CD14-positive monocyte (primary cell): ENCODE data around the gene AFDN. TPM values are rescaled to one million over a fixed set of nuclear protein-coding genes. Genes with fewer than 3 reads are reported as not detected.

Experiments used
- DNase-seq, 3 donors: peaks; one replicate each; pipeline ENCODE4 v3.0.0-alpha.2; 2011 to 2022
- H2AFZ ChIP-seq: 2 replicates; pipeline ENCODE4 v1.6.0; 2012; ENCODE audit warnings: mild to moderate bottlenecking, low read depth, low read length, inconsistent platforms; ENCODE audit not compliant: insufficient read depth, poor library complexity, severe bottlenecking
- H3K27ac ChIP-seq, 2 donors: 1 replicate in 1 of 2; 2 replicates in 1 of 2; pipeline ENCODE4 v1.5.1; 2012 to 2013; ENCODE audit warnings: low read length in 2 of 2, control low read depth in 1 of 2, inconsistent platforms in 1 of 2, low read depth in 1 of 2, mild to moderate bottlenecking in 1 of 2
- H3K27me3 ChIP-seq, 2 donors: one replicate each; pipeline versions ENCODE4 v1.6.0 to v1.6.1; 2011 to 2013; ENCODE audit warnings: low read length in 2 of 2; ENCODE audit not compliant: control insufficient read depth in 2 of 2, insufficient read depth in 2 of 2
- H3K36me3 ChIP-seq, 2 donors: replicated peaks in 1 of 2; 1 replicate in 1 of 2; 2 replicates in 1 of 2; pipeline versions ENCODE4 v1.5.1 to v1.6.1; 2012 to 2013; ENCODE audit warnings: low read length in 2 of 2, control low read depth in 1 of 2, inconsistent platforms in 1 of 2, mild to moderate bottlenecking in 1 of 2; ENCODE audit not compliant: insufficient read depth in 2 of 2, control insufficient read depth in 1 of 2
- H3K4me1 ChIP-seq, 2 donors: 1 replicate in 1 of 2; 2 replicates in 1 of 2; pipeline versions ENCODE4 v1.5.1 to v1.6.1; 2012 to 2013; ENCODE audit warnings: low read length in 2 of 2, control low read depth in 1 of 2, inconsistent platforms in 1 of 2, mild to moderate bottlenecking in 1 of 2, moderate library complexity in 1 of 2; ENCODE audit not compliant: insufficient read depth in 2 of 2, control insufficient read depth in 1 of 2
- H3K4me2 ChIP-seq: replicated peaks from 2 replicates; pipeline ENCODE3; 2012; ENCODE audit warnings: low read length, moderate library complexity, mild to moderate bottlenecking; ENCODE audit not compliant: poor library complexity, severe bottlenecking; ENCODE audit errors: extremely low read depth
- H3K4me3 ChIP-seq, 3 experiments: fragments of 200-600 bp in 1 of 3; sonication (generic) in 1 of 3; replicated peaks in 1 of 3; 1 replicate in 2 of 3; 2 replicates in 1 of 3; pipeline ENCODE4 v1.5.1; 2011 to 2013; ENCODE audit warnings: low read length in 3 of 3, mild to moderate bottlenecking in 3 of 3, control low read depth in 2 of 3, low read depth in 2 of 3, inconsistent platforms in 1 of 3, moderate library complexity in 1 of 3
- H3K79me2 ChIP-seq: 2 replicates; pipeline ENCODE4 v1.6.0; 2012; ENCODE audit warnings: mild to moderate bottlenecking, control low read depth, inconsistent platforms, low read length, moderate library complexity; ENCODE audit not compliant: insufficient read depth
- H3K9ac ChIP-seq: 2 replicates; pipeline ENCODE4 v1.6.0; 2017; ENCODE audit warnings: low read length, mild to moderate bottlenecking; ENCODE audit not compliant: insufficient read depth, poor library complexity, severe bottlenecking
- H3K9me3 ChIP-seq, 2 donors: replicated peaks in 1 of 2; 1 replicate in 1 of 2; 2 replicates in 1 of 2; pipeline versions ENCODE4 v1.5.1 to v1.6.1; 2012 to 2013; ENCODE audit warnings: low read length in 2 of 2, control low read depth in 1 of 2; ENCODE audit not compliant: control insufficient read depth in 1 of 2, insufficient read depth in 1 of 2
- H4K20me1 ChIP-seq: 2 replicates; pipeline ENCODE4 v1.6.0; 2012; ENCODE audit warnings: mild to moderate bottlenecking, low read length, control low read depth, moderate library complexity; ENCODE audit not compliant: insufficient read depth
- H3K27ac Mint-ChIP-seq, 7 donors: one replicate each; pipeline ENCODE4 v1.8.0; 2020; ENCODE audit warnings: mild to moderate bottlenecking in 7 of 7, mixed read lengths in 7 of 7, moderate library complexity in 6 of 7, inconsistent platforms in 2 of 7
- H3K27me3 Mint-ChIP-seq, 3 donors: one replicate each; pipeline ENCODE4 v1.8.0; 2021 to 2022; ENCODE audit warnings: low read depth in 3 of 3, mild to moderate bottlenecking in 3 of 3, mixed read lengths in 3 of 3, moderate library complexity in 3 of 3, inconsistent platforms in 1 of 3
- H3K36me3 Mint-ChIP-seq, 2 donors: one replicate each; pipeline ENCODE4 v1.8.0; 2020; ENCODE audit warnings: mixed read lengths in 2 of 2, inconsistent platforms in 1 of 2, mild to moderate bottlenecking in 1 of 2
- H3K4me1 Mint-ChIP-seq: one replicate; pipeline ENCODE4 v1.8.0; 2020; ENCODE audit warnings: mild to moderate bottlenecking, mixed read lengths
- H3K4me3 Mint-ChIP-seq, 2 donors: one replicate each; pipeline ENCODE4 v1.8.0; 2020; ENCODE audit warnings: mild to moderate bottlenecking in 2 of 2, mixed read lengths in 2 of 2, moderate library complexity in 1 of 2
- H3K9me3 Mint-ChIP-seq, 7 donors: one replicate each; pipeline ENCODE4 v1.8.0; 2020 to 2022; ENCODE audit warnings: mixed read lengths in 7 of 7, mild to moderate bottlenecking in 6 of 7, moderate library complexity in 6 of 7, inconsistent platforms in 2 of 7
- CTCF ChIP-seq: fragments of 200-600 bp; IDR thresholded peaks from one replicate; pipeline ENCODE4 v1.8.0; 2022; ENCODE audit warnings: antibody characterized with exemption, mild to moderate bottlenecking
- WGBS: methylation state at CpG from one replicate; pipeline ENCODE4 v1.1.5; 2013; ENCODE audit warnings: missing lambda C conversion rate; ENCODE audit not compliant: insufficient coverage; 5-methylcytosine and 5-hydroxymethylcytosine counted together
- intact Hi-C, 2 donors: fragments of 100-400 bp; cut with micrococcal nuclease; formaldehyde crosslinking; loops; one replicate each; pipeline versions ENCODE4 v1.15.0 to v1.15.1; 2023
- polyA plus RNA-seq, 3 donors: library from polyadenylated mRNA; depleted of rRNA in 1 of 3; unstranded in 2 of 3; stranded (reverse) in 1 of 3; fragments of 300-500 nt in 2 of 3; fragments of >200 nt in 1 of 3; fragmentation: Illumina TruSeq in 2 of 3; gene quantifications; 1 replicate in 2 of 3; 2 replicates in 1 of 3; pipeline ENCODE4 v1.2.3, GENCODE V29; 2012 to 2021

Gene AFDN
- polyA plus RNA-seq, 3 donors, result 0.03 to 1.5 TPM; not detected in 1

DNA sequence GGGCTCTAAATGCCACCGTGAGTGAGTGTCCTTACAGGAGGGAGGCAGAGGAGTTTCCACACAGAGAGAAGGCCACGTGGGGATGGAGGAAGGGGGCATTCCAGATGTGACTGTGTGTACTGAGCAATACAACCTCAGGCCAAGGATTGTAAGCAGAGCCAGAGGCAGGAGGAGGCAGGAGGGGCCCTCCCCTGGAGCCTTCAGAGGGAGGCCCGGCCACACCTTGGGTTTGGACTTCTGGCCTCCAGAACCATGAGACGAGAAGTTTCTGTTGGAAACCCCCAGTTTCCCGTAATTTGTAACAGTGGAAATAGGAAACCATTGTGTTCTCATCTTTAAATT lies 161.4 kb downstream of the AFDN start:
- no peaks in the 10 kb centered on the region for H3K27me3 ChIP-seq
- Mint-ChIP-seq H3K9me3 (peaks cover 12 to 50% (median 23%) of the 10 kb centered on the region in 7 donors), H3K36me3 (no peaks in the 10 kb centered on the region), H3K27me3 (peaks cover 2 to 4% (median 3%) of the 10 kb centered on the region in 3 donors), H3K27ac (no peak overlapping the region), H3K4me3 (no peak overlapping the region), H3K4me1 (no peaks in the 10 kb centered on the region)
- no peaks in the 10 kb centered on the region for H4K20me1 ChIP-seq
- H3K9me3 ChIP-seq, result peaks cover 24 to 65% of the 10 kb centered on the region in 2 donors
- TF ChIP-seq CTCF, result no peak
- no peak overlapping the region for H3K9ac ChIP-seq
- no peak overlapping the region for H3K4me2 ChIP-seq
- WGBS, result 81% methylated on average over 3 of the region's 5 CpGs
- H2AFZ ChIP-seq, result no peak overlapping the region
- no peak for DNase-seq
- no peaks in the 10 kb centered on the region for H3K79me2 ChIP-seq
- no peaks in the 10 kb centered on the region for H3K36me3 ChIP-seq
- no peaks in the 10 kb centered on the region for H3K4me1 ChIP-seq
- intact Hi-C loops, result no loop called here
- H3K27ac ChIP-seq, result no peak overlapping the region
- H3K4me3 ChIP-seq, result no peak overlapping the region

- whole genome bisulfite sequencing, result 92% methylated on average over 35 of the region's 36 CpGs
- Histone ChIP-seq H3K9ac (no peak overlapping the region), H3K9me3 (peaks cover 23 to 63% of the 10 kb centered on the region in 2 donors), H3K36me3 (no peaks in the 10 kb centered on the region), H4K20me1 (no peaks in the 10 kb centered on the region), H3K4me1 (no peaks in the 10 kb centered on the region), H3K4me2 (no peak overlapping the region), H2AFZ (no peak overlapping the region), H3K4me3 (no peak overlapping the region), H3K27me3 (no peaks in the 10 kb centered on the region), H3K27ac (no peak overlapping the region), H3K79me2 (no peaks in the 10 kb centered on the region)
- Mint-ChIP-seq H3K27me3 (peaks cover 2 to 4% (median 3%) of the 10 kb centered on the region in 3 donors), H3K4me1 (no peaks in the 10 kb centered on the region), H3K4me3 (no peak overlapping the region), H3K27ac (no peak overlapping the region), H3K36me3 (no peaks in the 10 kb centered on the region), H3K9me3 (peaks cover 12 to 47% (median 23%) of the 10 kb centered on the region in 7 donors)
- intact Hi-C loops, result no loop called here
- no peak for TF ChIP-seq CTCF
- DNase-seq, result no peak
Measured at GRCh38 chr6:167988945-167989841, 162.5 kb downstream of the AFDN start.
